ENCODE measurements around the gene CABLES2.

CABLES2 gene

GRCh38 chr20:62413025-62413570 lies 6.0 kb upstream of the CABLES2 start:
- no peak for DNase-seq (ENCODE audit: low spot score)
- no peak for TF ChIP-seq CTCF (IDR thresholded peaks at IDR 0.05; ENCODE audit: borderline replicate concordance, control extremely low read depth, extremely low read depth, insufficient read depth, missing control alignments)

DNA sequence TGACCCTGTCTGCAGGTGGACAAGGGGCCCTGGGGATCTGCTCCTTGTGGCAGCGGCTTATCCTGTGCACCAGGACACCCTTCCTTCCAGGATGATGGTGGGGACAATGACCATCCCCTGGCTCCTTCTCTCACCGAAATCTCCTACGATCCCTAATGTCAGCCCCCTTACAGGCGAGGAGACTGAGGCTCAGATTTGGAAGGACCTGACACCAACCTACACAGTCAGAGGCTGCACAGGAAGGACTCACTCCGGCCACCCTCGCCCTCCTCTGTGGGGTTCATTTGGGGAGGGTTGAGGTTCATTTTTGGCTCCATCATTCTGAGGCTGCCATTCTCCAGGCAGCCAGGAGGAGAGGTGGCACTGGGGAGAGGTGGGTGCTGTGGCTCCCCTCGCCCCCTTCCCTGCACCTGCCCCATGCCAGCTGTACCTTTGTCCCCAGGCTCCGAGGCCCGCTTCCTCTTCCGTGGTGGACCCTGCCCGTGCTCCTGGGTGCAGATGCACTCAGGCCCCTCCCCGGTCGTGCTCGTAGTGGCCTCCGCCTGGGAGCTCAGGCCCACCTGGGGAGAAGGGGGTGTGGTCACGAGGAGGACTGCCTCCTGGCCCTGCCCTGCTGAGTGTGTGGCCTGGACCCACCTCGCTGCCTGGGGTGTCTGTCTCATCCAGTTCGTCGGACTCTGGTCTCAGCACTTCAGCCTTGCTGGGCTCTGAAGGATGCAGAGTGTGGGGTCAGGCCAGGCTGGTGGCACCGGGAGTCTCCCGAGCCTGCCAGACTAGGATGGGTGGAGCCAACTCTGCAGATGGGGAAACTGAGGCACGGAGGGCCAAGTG lies 5.3 kb upstream of the CABLES2 start:
- DNase-seq (ENCODE audit: low spot score): no peak
- in situ Hi-C loops (cut with MboI; ENCODE audit: low sequenced_read_pairs, unreplicated experiment): no loop called here
- no peak for TF ChIP-seq CTCF (IDR thresholded peaks at IDR 0.05; ENCODE audit: borderline replicate concordance, control extremely low read depth, extremely low read depth, insufficient read depth, missing control alignments)

More at GRCh38 chr20:62413025-62413570, 6.0 kb upstream of the CABLES2 start:
- in situ Hi-C loops (cut with MboI; ENCODE audit: low sequenced_read_pairs, unreplicated experiment): no loop called here

DNA sequence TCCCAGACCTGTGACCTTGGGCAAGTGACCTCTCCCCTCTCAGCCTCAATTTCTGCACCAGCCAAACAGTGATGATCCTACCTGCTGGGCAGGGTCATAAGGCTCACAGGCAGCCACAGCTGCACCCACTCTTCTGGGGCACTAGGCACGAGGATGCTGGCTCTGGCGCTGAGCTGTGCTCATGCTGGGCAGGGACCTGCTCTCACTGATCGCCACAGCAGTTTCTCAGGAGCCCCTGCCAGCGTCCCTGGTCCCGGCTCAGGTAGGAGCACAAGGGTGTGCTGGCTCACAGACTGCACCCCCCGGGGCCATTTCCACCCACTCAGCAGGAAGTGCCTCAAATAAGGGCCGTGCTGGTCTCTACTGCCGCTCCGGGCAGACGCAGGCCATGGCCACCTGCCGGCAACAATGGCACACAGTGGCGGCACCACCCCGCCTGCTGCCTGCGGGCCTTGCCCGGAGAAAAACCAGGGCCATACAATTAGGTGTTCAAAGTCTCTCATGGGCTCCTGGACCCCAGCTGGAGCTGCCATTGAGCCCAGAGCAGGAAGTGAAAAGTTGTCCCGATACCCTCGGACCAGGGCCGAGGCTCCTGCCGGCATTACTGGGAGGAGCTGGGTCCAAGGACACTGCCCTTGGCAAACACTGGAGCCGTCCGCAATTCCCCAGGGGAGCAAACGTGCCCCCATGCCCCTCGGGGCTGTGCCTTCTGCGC lies 4.6 kb upstream of the CABLES2 start:
- no peak for TF ChIP-seq CTCF (IDR thresholded peaks at IDR 0.05; ENCODE audit: borderline replicate concordance, control extremely low read depth, extremely low read depth, insufficient read depth, missing control alignments)
- in situ Hi-C loops (cut with MboI; ENCODE audit: low sequenced_read_pairs, unreplicated experiment): no loop called here
- DNase-seq (ENCODE audit: low spot score): no peak

DNA sequence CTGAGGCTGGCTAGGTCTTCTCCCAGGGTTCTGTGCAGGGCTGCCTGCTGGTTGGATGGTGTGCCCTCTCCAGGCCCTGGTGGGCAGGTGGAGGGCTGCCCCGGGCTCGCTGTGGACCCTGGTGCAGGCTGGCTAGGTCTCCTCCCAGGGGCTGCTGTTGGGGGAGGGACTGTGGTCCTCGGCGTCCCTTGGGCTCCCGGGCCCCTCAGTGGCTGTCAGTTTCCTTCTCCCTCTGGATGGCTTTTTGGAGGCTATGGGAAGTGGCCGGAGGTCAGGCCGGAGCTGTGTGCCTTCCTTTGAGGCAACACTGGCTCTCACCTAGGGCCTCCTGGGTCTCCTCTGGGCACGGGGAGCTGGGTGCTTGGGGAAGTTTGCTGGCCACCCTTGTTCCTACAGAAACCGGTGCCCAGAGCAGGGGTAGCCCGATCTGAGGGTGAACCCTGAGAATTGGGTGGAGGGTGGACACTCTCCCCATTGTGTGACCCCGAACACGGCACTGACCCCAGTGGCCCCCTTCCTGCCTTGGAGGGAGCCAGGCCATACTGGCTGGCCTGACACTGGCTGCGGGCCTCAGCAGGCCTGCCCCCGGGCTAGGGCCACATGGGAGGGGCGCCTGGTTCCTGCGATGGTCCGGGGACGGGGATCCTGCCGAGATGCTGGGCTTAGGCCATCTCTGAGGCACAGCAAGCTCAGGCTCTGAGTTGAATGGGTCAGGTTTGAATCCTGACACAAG lies 3.8 kb upstream of the CABLES2 start:
- no peak for DNase-seq (ENCODE audit: low spot score)
- in situ Hi-C loops (cut with MboI; ENCODE audit: low sequenced_read_pairs, unreplicated experiment): no loop called here
- TF ChIP-seq CTCF (IDR thresholded peaks at IDR 0.05; ENCODE audit: borderline replicate concordance, control extremely low read depth, extremely low read depth, insufficient read depth, missing control alignments): no peak

DNA sequence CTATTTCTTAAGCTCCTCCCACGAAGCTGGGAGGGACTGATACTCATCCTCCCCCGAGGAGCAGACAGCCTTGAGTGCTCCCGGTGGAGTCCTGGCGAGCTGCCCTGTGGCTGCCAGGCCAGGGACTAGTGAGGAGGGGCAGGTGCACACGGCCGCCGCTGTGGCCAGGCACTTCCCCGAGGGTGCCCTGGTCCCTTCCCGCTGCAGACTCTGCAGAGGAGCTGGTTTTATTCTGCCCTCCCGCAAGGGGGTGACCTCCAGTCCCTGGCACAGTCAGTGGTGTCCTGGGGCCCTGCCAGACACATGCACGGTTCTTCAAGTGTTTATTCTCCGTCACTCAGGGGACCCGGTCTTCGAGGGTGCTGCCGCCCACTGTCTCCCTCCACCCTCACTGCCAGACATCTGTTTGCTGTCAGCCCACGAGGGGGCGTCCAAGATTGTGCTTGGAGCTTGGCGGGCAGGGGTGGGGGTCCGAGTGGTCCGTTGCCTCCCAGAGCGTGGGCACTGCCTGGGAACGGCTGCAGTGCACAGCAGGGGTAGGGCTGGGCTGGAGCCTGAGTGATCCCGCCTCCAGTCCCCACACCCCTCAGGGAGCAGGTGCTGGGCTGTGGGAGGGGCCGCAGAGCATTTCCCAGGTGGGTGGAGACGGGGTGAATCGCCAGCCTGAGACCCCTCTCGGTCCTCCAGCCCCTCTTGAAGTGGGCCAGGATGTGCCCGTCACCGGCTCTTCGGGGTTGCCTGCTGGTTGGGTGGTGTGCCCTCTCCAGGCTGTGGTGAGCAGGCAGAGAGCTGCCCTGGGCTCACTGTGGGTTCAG lies 3.1 kb upstream of the CABLES2 start:
- in situ Hi-C loops (cut with MboI; ENCODE audit: low sequenced_read_pairs, unreplicated experiment): no loop called here
- DNase-seq (ENCODE audit: low spot score): peak; percentile 78

More for the DNA sequence above, 3.1 kb upstream of the CABLES2 start:
- peak; percentile 48 for TF ChIP-seq CTCF (IDR thresholded peaks at IDR 0.05; ENCODE audit: borderline replicate concordance, control extremely low read depth, extremely low read depth, insufficient read depth, missing control alignments)
